GM23248 (cell line): ENCODE data around the gene XPNPEP1. TPM values are rescaled to one million over a fixed set of nuclear protein-coding genes. Genes with fewer than 3 reads are reported as not detected.

Experiments used
- DNase-seq: peaks from one replicate; pipeline ENCODE4 v3.0.0-alpha.2; 2015
- H2AFZ ChIP-seq: fragments of 200-600 bp; sonication (generic); 2 replicates; pipeline ENCODE4 v1.6.1; 2016; ENCODE audit warnings: antibody characterized with exemption
- H3F3A ChIP-seq: fragments of 200-600 bp; sonication (generic); 2 replicates; pipeline ENCODE4 v1.6.1; 2016; ENCODE audit warnings: mild to moderate bottlenecking, antibody characterized with exemption, mixed run types; ENCODE audit not compliant: insufficient read depth
- H3K27ac ChIP-seq: fragments of 200-600 bp; sonication (generic); 2 replicates; pipeline ENCODE4 v1.5.1; 2016; ENCODE audit warnings: mild to moderate bottlenecking
- H3K27me3 ChIP-seq: fragments of 200-600 bp; sonication (generic); replicated peaks from 2 replicates; pipeline ENCODE4 v1.6.1; 2016; ENCODE audit warnings: mild to moderate bottlenecking; ENCODE audit not compliant: insufficient read depth
- H3K36me3 ChIP-seq: fragments of 200-600 bp; sonication (generic); 2 replicates; pipeline ENCODE4 v1.6.1; 2016; ENCODE audit warnings: low read depth, mild to moderate bottlenecking
- H3K4me1 ChIP-seq: fragments of 200-600 bp; sonication (generic); 2 replicates; pipeline ENCODE4 v1.6.1; 2016; ENCODE audit warnings: mild to moderate bottlenecking; ENCODE audit not compliant: insufficient read depth
- H3K4me2 ChIP-seq: fragments of 200-600 bp; sonication (generic); one replicate; pipeline ENCODE4 v1.6.1; 2016; ENCODE audit warnings: mild to moderate bottlenecking; ENCODE audit not compliant: unreplicated experiment
- H3K4me3 ChIP-seq: fragments of 200-600 bp; sonication (generic); 2 replicates; pipeline ENCODE4 v1.5.1; 2016; ENCODE audit warnings: mild to moderate bottlenecking
- H3K79me2 ChIP-seq: fragments of 200-600 bp; sonication (generic); 2 replicates; pipeline ENCODE4 v1.6.1; 2016; ENCODE audit warnings: mild to moderate bottlenecking; ENCODE audit not compliant: insufficient read depth
- H3K9ac ChIP-seq: fragments of 200-600 bp; sonication (generic); 2 replicates; pipeline ENCODE4 v1.6.1; 2016; ENCODE audit warnings: mild to moderate bottlenecking
- H3K9me2 ChIP-seq: fragments of 200-600 bp; sonication (generic); 2 replicates; pipeline ENCODE4 v1.6.1; 2016; ENCODE audit warnings: mixed run types, mild to moderate bottlenecking, moderate library complexity; ENCODE audit not compliant: insufficient read depth
- H3K9me3 ChIP-seq: fragments of 200-600 bp; sonication (generic); one replicate; pipeline ENCODE4 v1.6.1; 2017; ENCODE audit warnings: low read depth
- H4K20me1 ChIP-seq: fragments of 200-600 bp; sonication (generic); 2 replicates; pipeline ENCODE4 v1.6.0; 2016; ENCODE audit not compliant: insufficient read depth
- EZH2 ChIP-seq: fragments of 200-600 bp; sonication (generic); IDR thresholded peaks from 2 replicates; pipeline ENCODE4 v1.6.1; 2018; ENCODE audit warnings: antibody characterized with exemption, mild to moderate bottlenecking; ENCODE audit not compliant: insufficient read depth, poor library complexity, severe bottlenecking
- EZH2phosphoT487 ChIP-seq: fragments of 200-600 bp; sonication (generic); IDR thresholded peaks from 2 replicates; pipeline ENCODE4 v1.6.1; 2018; ENCODE audit warnings: antibody characterized with exemption, moderate library complexity, mild to moderate bottlenecking, low read depth; ENCODE audit not compliant: insufficient read depth
- WGBS, 2 experiments: methylation state at CpG; one replicate each; pipeline ENCODE4 v1.1.6; 2015 to 2017; ENCODE audit warnings: low lambda C conversion rate in 2 of 2, low coverage in 1 of 2; ENCODE audit errors: missing lambda C conversion rate in 2 of 2; 5-methylcytosine and 5-hydroxymethylcytosine counted together
- in situ Hi-C: fragments of 300-500 bp; cut with MboI; formaldehyde crosslinking; loops from 2 replicates; pipeline ENCODE4 v1.15.0; 2020
- polyA plus RNA-seq: library from polyadenylated mRNA; unstranded; fragments of >200 nt; fragmentation: Nextera tagmentation; extraction: Ambion mirVana; gene quantifications from 2 replicates; pipeline ENCODE4 v1.2.1, GENCODE V29; 2016
- total RNA-seq: library from RNA; depleted of rRNA; stranded (reverse); fragments of >200 nt; shearing (Covaris generic); gene quantifications from 2 replicates; pipeline ENCODE4 v1.2.3, GENCODE V29; 2014; rRNA removed

The XPNPEP1 gene
- total RNA-seq (108 and 115 TPM in 2 replicates), polyA plus RNA-seq (48.1 and 48.2 TPM in 2 replicates)

GRCh38 chr10:109922976-109923921, at the start of gene XPNPEP1:
Gene XPNPEP1, minus strand, starts transcription at chr10:109923511. Its CDS starts 78 bp downstream, at chr10:109923433.
- peaks cover 11% of the 10 kb centered on the region; the same call in 1 of the 2 replicates for H3K4me1 ChIP-seq

DNA sequence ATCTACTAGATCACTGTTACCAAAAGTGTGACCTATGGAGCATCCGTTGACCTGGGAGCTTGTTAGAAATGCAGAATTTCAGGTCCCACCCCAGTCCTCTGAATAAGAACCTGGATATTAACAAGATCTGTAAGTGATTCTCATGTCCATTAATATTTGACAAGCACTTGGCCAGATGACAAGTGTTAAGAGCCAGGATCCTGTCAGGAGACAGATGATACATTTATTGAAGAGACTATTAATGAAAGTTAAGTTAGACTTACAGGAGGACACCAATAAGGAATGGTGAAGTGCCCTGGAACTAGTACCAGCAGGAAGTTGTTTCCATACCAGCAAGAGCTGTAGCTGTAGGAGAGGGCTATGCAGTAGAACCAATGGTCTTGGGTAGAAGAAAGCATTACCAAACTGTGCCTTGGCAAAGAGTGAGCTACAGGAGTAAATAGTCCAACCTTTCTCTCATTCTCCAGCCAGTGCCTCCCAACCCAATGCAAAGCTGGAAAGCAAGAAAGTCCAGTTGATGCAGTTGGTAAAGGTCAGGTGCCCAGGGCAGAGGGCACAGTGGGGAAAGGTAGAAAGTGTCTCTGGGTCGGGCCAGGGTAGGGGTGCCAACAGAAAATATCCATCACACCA, 49.2 kb upstream of the XPNPEP1 start:
- DNase-seq = no peak
- Histone ChIP-seq H3K4me1 (peaks cover 30% of the 10 kb centered on the region), H3K27me3 (no peaks in the 10 kb centered on the region), H3F3A (peaks cover 28% of the 10 kb centered on the region), H3K4me2 (no peak overlapping the region), H3K9ac (no peak overlapping the region), H3K36me3 (no peaks in the 10 kb centered on the region), H3K4me3 (no peak overlapping the region), H3K9me2 (no peaks in the 10 kb centered on the region), H3K9me3 (no peaks in the 10 kb centered on the region), H2AFZ (no peak overlapping the region), H4K20me1 (no peaks in the 10 kb centered on the region), H3K27ac (no peak overlapping the region), H3K79me2 (no peaks in the 10 kb centered on the region)
- TF ChIP-seq EZH2phosphoT487 (no peak), EZH2 (no peak)
- in situ Hi-C loops = no loop called here
- WGBS, 2 experiments = 90 to 92% methylated on average over 2 of the region's 2 CpGs

More at GRCh38 chr10:109922976-109923921, at the start of gene XPNPEP1:
- peak within 1 kb of the TSS; percentile 89 for H3K4me2 ChIP-seq
- in situ Hi-C loops = no loop called here
- no peaks in the 10 kb centered on the region for H3K36me3 ChIP-seq
- no peaks in the 10 kb centered on the region for H4K20me1 ChIP-seq
- peaks cover 50% of the 10 kb centered on the region for H3K79me2 ChIP-seq
- no peaks in the 10 kb centered on the region for H3K9me2 ChIP-seq
- H3K9ac ChIP-seq = peak within 1 kb of the TSS; percentile 95
- H3K27me3 ChIP-seq = no peaks in the 10 kb centered on the region
- 4 to 5% methylated on average over 54 to 64 of the region's 105 CpGs for WGBS, 2 experiments
- H2AFZ ChIP-seq = peak within 1 kb of the TSS; percentile 99
- H3K27ac ChIP-seq = peak within 1 kb of the TSS; percentile 70
- H3F3A ChIP-seq = 0 out of 2 replicates have a peak, but pooled peaks cover 3% of the 10 kb centered on the region
- peak within 1 kb of the TSS; percentile 79 for H3K4me3 ChIP-seq
- peak; percentile 96 for DNase-seq
- no peak for TF ChIP-seq EZH2phosphoT487
- no peak for TF ChIP-seq EZH2
- no peaks in the 10 kb centered on the region for H3K9me3 ChIP-seq

DNA sequence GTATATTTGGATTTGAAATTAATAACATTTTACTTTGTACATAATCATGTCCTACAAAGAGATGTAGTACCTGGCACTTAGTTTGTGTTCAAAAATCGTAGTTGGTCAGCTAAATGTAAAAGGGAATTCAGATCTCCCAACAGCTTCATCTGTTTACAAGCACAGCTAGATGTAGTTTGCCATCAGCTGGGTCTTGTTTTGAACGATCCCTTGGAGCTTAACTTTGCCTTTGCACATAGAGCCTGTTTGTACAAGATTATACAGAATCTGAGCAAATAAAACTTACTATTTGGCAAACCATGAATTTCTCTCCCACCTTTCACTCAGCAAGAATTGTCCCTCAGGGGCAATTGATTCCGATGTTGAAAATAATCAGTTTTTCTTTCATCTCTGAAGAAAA, 48.3 kb upstream of the XPNPEP1 start:
- H3K27me3 ChIP-seq = no peaks in the 10 kb centered on the region
- no peaks in the 10 kb centered on the region for H3K36me3 ChIP-seq
- no peak overlapping the region for H3K4me3 ChIP-seq
- in situ Hi-C loops = no loop called here
- no peak for DNase-seq
- no peaks in the 10 kb centered on the region for H3K79me2 ChIP-seq
- no peaks in the 10 kb centered on the region for H3K9me3 ChIP-seq
- no peak overlapping the region for H2AFZ ChIP-seq
- TF ChIP-seq EZH2 = no peak
- TF ChIP-seq EZH2phosphoT487 = no peak
- WGBS, 2 experiments = 66 to 72% methylated on average over 3 of the region's 3 CpGs
- H3K4me2 ChIP-seq = no peak overlapping the region
- H3F3A ChIP-seq = peaks cover 26% of the 10 kb centered on the region
- H3K9me2 ChIP-seq = no peaks in the 10 kb centered on the region
- H4K20me1 ChIP-seq = no peaks in the 10 kb centered on the region
- no peak overlapping the region for H3K9ac ChIP-seq
- H3K4me1 ChIP-seq = peaks cover 30% of the 10 kb centered on the region
- H3K27ac ChIP-seq = no peak overlapping the region

- no peaks in the 10 kb centered on the region for H4K20me1 ChIP-seq
- H2AFZ ChIP-seq = peak overlapping the region; percentile 63; the same call in 1 of the 2 replicates
- no peaks in the 10 kb centered on the region for H3K27me3 ChIP-seq
- no peaks in the 10 kb centered on the region for H3K9me2 ChIP-seq
- H3K27ac ChIP-seq = no peak overlapping the region
- TF ChIP-seq EZH2 (no peak), EZH2phosphoT487 (no peak)
- in situ Hi-C loops = no loop called here
- H3K9ac ChIP-seq = no peak overlapping the region
- WGBS, 2 experiments = 36 to 44% methylated on average over 8 of the region's 8 CpGs
- H3F3A ChIP-seq = peaks cover 21% of the 10 kb centered on the region
- no peaks in the 10 kb centered on the region for H3K36me3 ChIP-seq
- no peak overlapping the region for H3K4me2 ChIP-seq
- H3K79me2 ChIP-seq = no peaks in the 10 kb centered on the region
- H3K4me3 ChIP-seq = no peak overlapping the region
- peaks cover 31% of the 10 kb centered on the region for H3K4me1 ChIP-seq
- H3K9me3 ChIP-seq = no peaks in the 10 kb centered on the region
- DNase-seq = no peak
These were observed 46.5 kb upstream of the XPNPEP1 start for GRCh38 chr10:109969760-109970346.
